CD4-positive, alpha-beta T cell treated with Interleukin-10 for 1 hour (primary cell): Measurements from ENCODE around the gene SENP1.

Experiments
- DNase-seq: peaks from one replicate; pipeline ENCODE4 v3.0.0-alpha.2; 2020

The SENP1 gene

GRCh38 chr12:48015954-48016353 lies 89.9 kb downstream of the SENP1 start:
- DNase-seq, result no peak

GRCh38 chr12:48015129-48015528 lies 90.8 kb downstream of the SENP1 start:
- DNase-seq, result no peak

- no peak for DNase-seq
Measured at GRCh38 chr12:48013287-48013686, 92.6 kb downstream of the SENP1 start.

- no peak for DNase-seq
Measured at GRCh38 chr12:48012070-48012469, 93.8 kb downstream of the SENP1 start.

- DNase-seq, result no peak
Measured at GRCh38 chr12:48010366-48010970, 95.4 kb downstream of the SENP1 start.

- DNase-seq, result no peak
Measured at GRCh38 chr12:48009471-48009870, 96.4 kb downstream of the SENP1 start.

GRCh38 chr12:48008950-48009349 lies 96.9 kb downstream of the SENP1 start:
- no peak for DNase-seq

- no peak for DNase-seq
Measured at GRCh38 chr12:48008349-48008748, 97.5 kb downstream of the SENP1 start.

- no peak for DNase-seq
Measured at GRCh38 chr12:48007206-48007605, 98.7 kb downstream of the SENP1 start.

GRCh38 chr12:48005750-48006021 lies 100.2 kb downstream of the SENP1 start:
- DNase-seq, result no peak

- DNase-seq, result no peak
Measured at GRCh38 chr12:48005001-48005749, 100.7 kb downstream of the SENP1 start.

- DNase-seq, result peak; percentile 15
Measured at GRCh38 chr12:48004053-48004941, 101.6 kb downstream of the SENP1 start, which contains the start of gene COL2A1. Gene COL2A1, minus strand, starts transcription at chr12:48004476. Its CDS starts 155 bp downstream, at chr12:48004321.

- no peak for DNase-seq
Measured at GRCh38 chr12:48003226-48004052, 102.4 kb downstream of the SENP1 start.

- no peak for DNase-seq
Measured at GRCh38 chr12:48002773-48003218, 103.1 kb downstream of the SENP1 start.

- no peak for DNase-seq
Measured at GRCh38 chr12:48002414-48002730, 103.5 kb downstream of the SENP1 start.

GRCh38 chr12:48001505-48002413 lies 104.1 kb downstream of the SENP1 start:
- DNase-seq, result no peak

GRCh38 chr12:48000878-48001504 lies 104.9 kb downstream of the SENP1 start:
- DNase-seq, result no peak

- DNase-seq, result no peak
Measured at GRCh38 chr12:47999816-48000215, 106.1 kb downstream of the SENP1 start.

GRCh38 chr12:47997321-47997720 lies 108.6 kb downstream of the SENP1 start:
- no peak for DNase-seq

GRCh38 chr12:47995981-47996401 lies 109.9 kb downstream of the SENP1 start:
- DNase-seq, result no peak

GRCh38 chr12:47993491-47993890 lies 112.4 kb downstream of the SENP1 start:
- no peak for DNase-seq
